ENCODE data around the gene SFMBT1.

Gene SFMBT1

GRCh38 chr3:52934630-52935530 is 111.0 kb downstream of the SFMBT1 start:
- no peak overlapping the region for H3K4me3 ChIP-seq (ENCODE audit: low read depth, low read length)
- TF ChIP-seq CTCF (conservative IDR thresholded peaks at IDR 0.05; ENCODE audit: low read depth, low read length), result peak; percentile 89
- peak; percentile 80 for DNase-seq (ENCODE audit: low read depth)

GRCh38 chr3:52931889-52932288 is 114.0 kb downstream of the SFMBT1 start:
- peak; percentile 26 for TF ChIP-seq CTCF (conservative IDR thresholded peaks at IDR 0.05; ENCODE audit: low read depth, low read length)
- no peak for DNase-seq (ENCODE audit: low read depth)
- no peak overlapping the region for H3K4me3 ChIP-seq (ENCODE audit: low read depth, low read length)

GRCh38 chr3:52931328-52931727 is 114.5 kb downstream of the SFMBT1 start:
- no peak for DNase-seq (ENCODE audit: low read depth)
- no peak for TF ChIP-seq CTCF (conservative IDR thresholded peaks at IDR 0.05; ENCODE audit: low read depth, low read length)
- no peak overlapping the region for H3K4me3 ChIP-seq (ENCODE audit: low read depth, low read length)

- no peak for TF ChIP-seq CTCF (conservative IDR thresholded peaks at IDR 0.05; ENCODE audit: low read depth, low read length)
- H3K4me3 ChIP-seq (ENCODE audit: low read depth, low read length), result no peak overlapping the region
- DNase-seq (ENCODE audit: low read depth), result no peak
These were observed 115.1 kb downstream of the SFMBT1 start for GRCh38 chr3:52930748-52931147.

- no peak overlapping the region for H3K4me3 ChIP-seq (ENCODE audit: low read depth, low read length)
- DNase-seq (ENCODE audit: low read depth), result no peak
- no peak for TF ChIP-seq CTCF (conservative IDR thresholded peaks at IDR 0.05; ENCODE audit: low read depth, low read length)
These were observed 119.3 kb downstream of the SFMBT1 start for GRCh38 chr3:52926554-52926953.

GRCh38 chr3:52925405-52926313 is 120.2 kb downstream of the SFMBT1 start:
- H3K4me3 ChIP-seq (ENCODE audit: low read depth, low read length), result no peak overlapping the region
- no peak for TF ChIP-seq CTCF (conservative IDR thresholded peaks at IDR 0.05; ENCODE audit: low read depth, low read length)
- DNase-seq (ENCODE audit: low read depth), result no peak
